Myometrial cell (primary cell): ENCODE results near the gene NOP53. TPM values are rescaled to one million over a fixed set of nuclear protein-coding genes. Genes with fewer than 3 reads are reported as not detected.

Experiments used
- total RNA-seq: library from RNA; depleted of rRNA; stranded (reverse); fragments of >200 nt; gene quantifications from 2 replicates; pipeline ENCODE4 v1.2.3, GENCODE V29; 2015

The NOP53 gene
- total RNA-seq, result 141 and 171 TPM in 2 replicates

GRCh38 chr19:47745010-47745901 lies at the start of gene NOP53:
Gene NOP53 (plus strand): TSS chr19:47745546. CDS start chr19:47745560, 14 bp downstream.

GRCh38 chr19:47713046-47714021 lies 32.0 kb upstream of the NOP53 start, which contains the start of gene EHD2:
Gene EHD2 (plus strand): TSS chr19:47713422. CDS start chr19:47716613, 3,191 bp downstream.

GRCh38 chr19:47778049-47778953 lies 33.0 kb downstream of the NOP53 start, which contains the start of gene SELENOW:
Gene SELENOW (plus strand): TSS chr19:47778703. CDS start chr19:47778786, 83 bp downstream.

GRCh38 chr19:47804451-47804850 lies 59.1 kb downstream of the NOP53 start, which contains the start of gene TPRX1:
Gene TPRX1 (minus strand): TSS chr19:47804551. CDS start chr19:47804539, 12 bp downstream.

Other genes with a start within 250 kb of the NOP53 start
- 133 and 153 TPM in 2 replicates for gene NAPA, start 230.5 kb upstream of the NOP53 start, total RNA-seq
- not detected in 2 replicates for gene ZNF541, start 172.4 kb upstream of the NOP53 start, total RNA-seq
- gene BICRA, start 136.4 kb upstream of the NOP53 start, total RNA-seq, result 1.7 and 5.8 TPM in 2 replicates
- gene EHD2, start 32.1 kb upstream of the NOP53 start, total RNA-seq, result 141 and 157 TPM in 2 replicates
- 635 and 892 TPM in 2 replicates for gene SELENOW, start 33.2 kb downstream of the NOP53 start, total RNA-seq
- gene TPRX1, start 59.0 kb downstream of the NOP53 start, total RNA-seq, result not detected in 2 replicates
- not detected in 2 replicates for gene CRX, start 76.4 kb downstream of the NOP53 start, total RNA-seq
- gene TPRX2, start 113.7 kb downstream of the NOP53 start, total RNA-seq, result not detected in 2 replicates
- gene SULT2A1, start 140.8 kb downstream of the NOP53 start, total RNA-seq, result not detected in 2 replicates
- gene BSPH1, start 246.6 kb downstream of the NOP53 start, total RNA-seq, result not detected in 2 replicates
- gene ELSPBP1, start 249.1 kb downstream of the NOP53 start, total RNA-seq, result not detected in 2 replicates